Measurements from ENCODE around the gene PYURF.

PYURF gene

GRCh38 chr4:88526221-88526815 lies 2.7 kb upstream of the PYURF start:
- in situ Hi-C loops (cut with MboI; ENCODE audit: low sequenced_read_pairs, unreplicated experiment): loop anchor here (25.0 kb wide), 1 partner anchor 286 kb away; no protein-coding TSS in a partner anchor
- DNase-seq (ENCODE audit: low spot score): peak; percentile 33

DNA sequence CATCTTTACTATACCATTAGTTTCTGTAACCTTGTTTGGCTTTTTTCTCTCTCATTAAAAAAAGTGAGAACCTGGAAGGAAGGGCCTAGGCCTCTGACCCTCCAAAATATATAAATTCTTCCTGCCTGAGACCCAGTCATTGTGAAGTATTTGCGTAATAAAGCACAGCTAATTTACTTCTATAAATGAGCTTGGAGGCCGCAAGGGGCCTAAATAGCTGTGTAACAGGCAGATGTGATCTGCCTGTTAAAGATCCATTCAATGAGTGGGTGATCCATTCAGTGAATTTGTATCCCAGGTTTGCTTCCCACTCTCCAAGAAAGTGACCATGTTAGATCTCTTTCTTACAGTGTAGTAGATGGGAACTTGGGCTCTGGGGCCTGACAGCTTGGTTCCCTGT lies 595 bp upstream of the PYURF start:
- in situ Hi-C loops (cut with MboI; ENCODE audit: low sequenced_read_pairs, unreplicated experiment): loop anchor here (25.0 kb wide), 2 partner anchors 487 to 662 kb away; no protein-coding TSS in a partner anchor
- DNase-seq (ENCODE audit: low spot score): no peak

More at GRCh38 chr4:88526221-88526815, 2.7 kb upstream of the PYURF start:
- TF ChIP-seq CTCF (IDR thresholded peaks at IDR 0.05; ENCODE audit: borderline replicate concordance, control extremely low read depth, extremely low read depth, insufficient read depth, missing control alignments): peak; percentile 11

GRCh38 chr4:88522702-88523324 lies 763 bp downstream of the PYURF start:
- in situ Hi-C loops (cut with MboI; ENCODE audit: low sequenced_read_pairs, unreplicated experiment): loop anchor here (25.0 kb wide), 2 partner anchors 486 to 661 kb away; no protein-coding TSS in a partner anchor

More for the DNA sequence above, 595 bp upstream of the PYURF start:
- no peak for TF ChIP-seq CTCF (IDR thresholded peaks at IDR 0.05; ENCODE audit: borderline replicate concordance, control extremely low read depth, extremely low read depth, insufficient read depth, missing control alignments)

GRCh38 chr4:88518911-88519310 lies 4.7 kb downstream of the PYURF start:
- in situ Hi-C loops (cut with MboI; ENCODE audit: low sequenced_read_pairs, unreplicated experiment): loop anchor here (10.0 to 25.0 kb wide), 3 partner anchors 144 to 657 kb away; partner anchors contain the start of gene HERC6
- TF ChIP-seq CTCF (IDR thresholded peaks at IDR 0.05; ENCODE audit: borderline replicate concordance, control extremely low read depth, extremely low read depth, insufficient read depth, missing control alignments): no peak
- no peak for DNase-seq (ENCODE audit: low spot score)

More at GRCh38 chr4:88522702-88523324, 763 bp downstream of the PYURF start:
- TF ChIP-seq CTCF (IDR thresholded peaks at IDR 0.05; ENCODE audit: borderline replicate concordance, control extremely low read depth, extremely low read depth, insufficient read depth, missing control alignments): no peak
- peak; percentile 39 for DNase-seq (ENCODE audit: low spot score)

- TF ChIP-seq CTCF (IDR thresholded peaks at IDR 0.05; ENCODE audit: borderline replicate concordance, control extremely low read depth, extremely low read depth, insufficient read depth, missing control alignments): no peak
- no peak for DNase-seq (ENCODE audit: low spot score)
- in situ Hi-C loops (cut with MboI; ENCODE audit: low sequenced_read_pairs, unreplicated experiment): loop anchor here (10.0 to 25.0 kb wide), 3 partner anchors 143 to 656 kb away; partner anchors contain the start of gene HERC6
Measured at GRCh38 chr4:88517825-88518224, 5.8 kb downstream of the PYURF start.

GRCh38 chr4:88516746-88517145 lies 6.8 kb downstream of the PYURF start:
- TF ChIP-seq CTCF (IDR thresholded peaks at IDR 0.05; ENCODE audit: borderline replicate concordance, control extremely low read depth, extremely low read depth, insufficient read depth, missing control alignments): no peak
- DNase-seq (ENCODE audit: low spot score): no peak
- in situ Hi-C loops (cut with MboI; ENCODE audit: low sequenced_read_pairs, unreplicated experiment): loop anchor here (10.0 to 25.0 kb wide), 3 partner anchors 142 to 654 kb away; partner anchors contain the start of gene HERC6

All from GM13976 (cell line).